Bronchial epithelial cell (primary cell): Measurements from ENCODE around the gene ZNF837. TPM values are rescaled to one million over a fixed set of nuclear protein-coding genes. Genes with fewer than 3 reads are reported as not detected.

Experiments used
- DNase-seq: peaks from one replicate; pipeline ENCODE4 v3.0.0-alpha.2; 2010; ENCODE audit warnings: low read depth
- FAIRE-seq: peaks from 2 replicates; lab custom pipeline; 2011; peaks lifted over from hg19 to GRCh38; lab: Jason Lieb, UNC
- H3K27me3 ChIP-seq: 2 replicates; pipeline ENCODE4 v1.5.1; 2011; ENCODE audit warnings: low read length; ENCODE audit not compliant: control insufficient read depth, insufficient read depth
- H3K36me3 ChIP-seq: 2 replicates; pipeline ENCODE4 v1.5.1; 2011; ENCODE audit warnings: low read length; ENCODE audit not compliant: control insufficient read depth, insufficient read depth
- H3K4me3 ChIP-seq: 2 replicates; pipeline ENCODE4 v1.5.1; 2011; ENCODE audit warnings: mild to moderate bottlenecking, low read depth, low read length, control low read depth
- total RNA-seq: library from RNA; depleted of rRNA; stranded (reverse); fragments of >200 nt; gene quantifications from 2 replicates; pipeline ENCODE4 v1.2.1, GENCODE V29; 2014
- TF ChIP-seq, protein P1 (sequence below): IDR thresholded peaks from 2 replicates; pipeline ENCODE4 v1.5.1; 2011; ENCODE audit warnings: mild to moderate bottlenecking, moderate library complexity, low read length, control low read depth, inconsistent platforms; ENCODE audit not compliant: insufficient read depth, severe bottlenecking

Gene ZNF837
- total RNA-seq, 1 donor from 2014 or later = 2.4 TPM

DNA sequence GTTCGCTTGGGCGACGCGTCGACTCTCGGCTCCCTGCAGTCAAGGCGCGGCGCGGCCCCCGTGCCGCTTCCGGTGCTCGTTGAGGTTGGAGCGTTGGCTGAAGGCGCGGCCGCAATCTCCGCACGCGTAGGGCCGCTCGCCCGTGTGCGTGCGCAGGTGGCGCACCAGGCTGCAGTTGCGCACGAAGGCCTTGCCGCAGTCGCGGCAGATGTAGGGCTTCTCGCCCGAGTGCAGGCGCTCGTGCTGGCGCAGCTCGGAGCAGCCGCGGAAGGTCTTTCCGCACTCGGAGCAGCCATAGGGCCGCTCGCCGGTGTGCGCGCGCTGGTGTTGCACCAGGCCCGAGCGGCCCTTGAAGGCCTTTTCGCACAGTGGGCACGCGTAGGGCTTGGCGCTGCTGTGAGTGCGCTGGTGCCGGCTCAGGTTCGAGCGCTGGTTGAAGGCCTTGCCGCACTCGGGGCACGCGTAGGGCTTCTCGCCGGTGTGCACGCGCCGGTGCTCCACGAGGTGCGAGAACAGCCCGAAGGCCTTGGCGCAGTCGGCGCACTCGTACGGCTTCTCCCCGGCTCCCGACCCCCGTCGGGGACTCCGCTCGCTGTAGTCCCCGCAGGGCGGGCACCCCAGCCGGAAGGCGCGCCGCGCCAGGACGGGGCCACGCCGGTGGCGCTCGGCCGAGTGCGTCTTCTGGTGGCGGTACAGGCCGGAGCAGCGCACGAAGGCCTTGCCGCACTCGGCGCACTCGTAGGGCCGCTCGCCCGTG is 13.0 kb downstream of the ZNF837 start:
- no peak for DNase-seq
- no peaks in the 10 kb centered on the region for H3K36me3 ChIP-seq
- TF ChIP-seq, protein P1, sequence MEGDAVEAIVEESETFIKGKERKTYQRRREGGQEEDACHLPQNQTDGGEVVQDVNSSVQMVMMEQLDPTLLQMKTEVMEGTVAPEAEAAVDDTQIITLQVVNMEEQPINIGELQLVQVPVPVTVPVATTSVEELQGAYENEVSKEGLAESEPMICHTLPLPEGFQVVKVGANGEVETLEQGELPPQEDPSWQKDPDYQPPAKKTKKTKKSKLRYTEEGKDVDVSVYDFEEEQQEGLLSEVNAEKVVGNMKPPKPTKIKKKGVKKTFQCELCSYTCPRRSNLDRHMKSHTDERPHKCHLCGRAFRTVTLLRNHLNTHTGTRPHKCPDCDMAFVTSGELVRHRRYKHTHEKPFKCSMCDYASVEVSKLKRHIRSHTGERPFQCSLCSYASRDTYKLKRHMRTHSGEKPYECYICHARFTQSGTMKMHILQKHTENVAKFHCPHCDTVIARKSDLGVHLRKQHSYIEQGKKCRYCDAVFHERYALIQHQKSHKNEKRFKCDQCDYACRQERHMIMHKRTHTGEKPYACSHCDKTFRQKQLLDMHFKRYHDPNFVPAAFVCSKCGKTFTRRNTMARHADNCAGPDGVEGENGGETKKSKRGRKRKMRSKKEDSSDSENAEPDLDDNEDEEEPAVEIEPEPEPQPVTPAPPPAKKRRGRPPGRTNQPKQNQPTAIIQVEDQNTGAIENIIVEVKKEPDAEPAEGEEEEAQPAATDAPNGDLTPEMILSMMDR = no peak
- H3K4me3 ChIP-seq = no peak overlapping the region
- H3K27me3 ChIP-seq = no peaks in the 10 kb centered on the region
- no peak for FAIRE-seq

GRCh38 chr19:58366585-58367430 is 14.0 kb downstream of the ZNF837 start:
- DNase-seq (no peak), FAIRE-seq (no peak)
- Histone ChIP-seq H3K27me3 (no peaks in the 10 kb centered on the region), H3K36me3 (no peaks in the 10 kb centered on the region), H3K4me3 (no peak overlapping the region)
- TF ChIP-seq, protein P1 = no peak

DNA sequence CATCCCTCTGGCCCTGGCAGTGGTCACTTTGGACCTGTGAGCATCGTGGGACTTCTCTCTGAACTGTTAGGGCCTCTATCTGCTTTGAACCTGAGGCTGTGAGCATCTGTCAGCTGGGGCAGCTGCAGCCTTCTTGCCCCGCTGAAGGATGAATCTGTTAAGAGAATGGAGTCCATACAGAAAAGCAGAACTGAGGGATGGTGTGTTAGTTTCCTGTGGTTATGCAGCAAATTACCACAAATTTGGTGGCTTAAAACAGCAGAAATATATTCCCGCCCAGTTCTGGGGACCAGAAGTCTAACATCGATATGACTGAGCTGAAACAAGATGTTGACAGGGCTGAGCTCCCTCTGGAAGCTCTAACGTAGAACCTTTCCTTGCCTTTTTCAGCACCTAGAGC is 16.7 kb downstream of the ZNF837 start:
- FAIRE-seq (no peak), DNase-seq (no peak)
- Histone ChIP-seq H3K4me3 (no peak overlapping the region), H3K27me3 (no peaks in the 10 kb centered on the region), H3K36me3 (no peaks in the 10 kb centered on the region)
- TF ChIP-seq, protein P1 = no peak

DNA sequence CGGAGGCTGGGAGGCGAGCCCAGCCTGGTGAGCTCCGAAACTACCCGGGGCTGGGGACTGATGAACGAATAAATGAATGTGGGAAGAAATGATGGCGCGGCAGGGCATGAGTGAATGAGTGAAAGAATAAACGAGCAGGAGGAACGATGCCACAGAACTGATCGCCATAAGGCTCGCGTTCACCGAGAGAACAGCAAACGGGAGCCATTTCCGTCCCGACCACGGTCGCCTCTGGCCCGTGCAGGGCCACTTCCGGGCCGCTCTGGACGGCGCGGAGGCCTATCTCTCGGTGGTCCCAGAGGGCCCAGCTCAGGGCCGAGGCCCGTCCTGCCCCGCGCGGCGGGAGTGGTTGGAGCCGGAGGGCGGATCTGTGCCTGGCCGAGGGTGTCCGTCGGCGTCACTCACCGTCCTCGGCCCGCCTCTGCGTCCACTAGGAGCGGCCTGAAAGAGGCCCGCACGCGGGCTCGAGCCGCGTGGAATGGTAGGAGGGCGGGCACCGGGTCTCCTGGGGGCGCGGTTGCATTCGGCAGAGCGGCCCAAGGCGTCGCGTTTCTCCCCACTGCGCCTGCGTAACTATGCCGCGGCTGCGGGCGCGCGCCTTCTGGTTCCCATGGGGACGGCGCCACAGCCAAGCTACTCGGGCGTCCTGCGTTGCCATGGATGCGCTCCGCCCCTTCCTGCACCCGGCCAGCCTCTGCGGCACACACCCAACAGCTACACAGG is 18.4 kb downstream of the ZNF837 start, which contains the start of gene ZNF497:
TSS of gene ZNF497 (minus strand) at position 480 of the 723 bp plus-strand sequence. CDS start 5,116 bp downstream, outside the sequence.
- Histone ChIP-seq H3K27me3 (no peaks in the 10 kb centered on the region), H3K36me3 (no peaks in the 10 kb centered on the region), H3K4me3 (peak within 1 kb of the TSS; percentile 74)
- FAIRE-seq (no peak), DNase-seq (peak; percentile 87)
- TF ChIP-seq, protein P1 = peak; percentile 9

DNA sequence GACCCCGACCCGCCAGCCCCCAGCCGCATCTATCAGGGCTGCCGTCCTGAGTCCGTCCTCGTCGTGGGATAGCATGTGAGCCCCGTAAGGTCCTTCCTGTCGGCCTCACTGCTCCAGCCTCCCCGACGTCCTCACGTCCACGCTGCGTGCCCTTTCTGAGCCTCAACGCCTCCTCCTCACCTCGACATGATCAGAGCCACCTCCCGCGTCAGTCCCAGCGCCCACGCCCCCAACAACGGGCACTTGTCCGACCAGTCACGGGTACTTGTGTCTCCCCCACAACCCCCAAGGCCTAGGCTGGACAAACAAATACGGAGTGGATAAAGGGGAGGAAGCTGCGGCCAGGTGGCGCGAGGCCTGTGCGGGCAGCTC is 18.9 kb downstream of the ZNF837 start:
- FAIRE-seq (no peak), DNase-seq (no peak)
- TF ChIP-seq, protein P1 = peak; percentile 13
- H3K4me3 ChIP-seq = peak overlapping the region; percentile 74
- H3K36me3 ChIP-seq = no peaks in the 10 kb centered on the region
- H3K27me3 ChIP-seq = peaks cover 2% of the 10 kb centered on the region
